GM21717 (cell line): Measurements from ENCODE around the gene SCTR.
A peak's percentile ranks its signal among the peaks of the same experiment; 100 is the strongest.

ENCODE experiments used
- ATAC-seq: cut with Tn5 transposase; IDR thresholded peaks from one replicate; pipeline ENCODE4 v1.9.1; 2021; ENCODE audit warnings: mild to moderate bottlenecking, moderate library complexity; ENCODE audit not compliant: unreplicated experiment

SCTR gene

DNA sequence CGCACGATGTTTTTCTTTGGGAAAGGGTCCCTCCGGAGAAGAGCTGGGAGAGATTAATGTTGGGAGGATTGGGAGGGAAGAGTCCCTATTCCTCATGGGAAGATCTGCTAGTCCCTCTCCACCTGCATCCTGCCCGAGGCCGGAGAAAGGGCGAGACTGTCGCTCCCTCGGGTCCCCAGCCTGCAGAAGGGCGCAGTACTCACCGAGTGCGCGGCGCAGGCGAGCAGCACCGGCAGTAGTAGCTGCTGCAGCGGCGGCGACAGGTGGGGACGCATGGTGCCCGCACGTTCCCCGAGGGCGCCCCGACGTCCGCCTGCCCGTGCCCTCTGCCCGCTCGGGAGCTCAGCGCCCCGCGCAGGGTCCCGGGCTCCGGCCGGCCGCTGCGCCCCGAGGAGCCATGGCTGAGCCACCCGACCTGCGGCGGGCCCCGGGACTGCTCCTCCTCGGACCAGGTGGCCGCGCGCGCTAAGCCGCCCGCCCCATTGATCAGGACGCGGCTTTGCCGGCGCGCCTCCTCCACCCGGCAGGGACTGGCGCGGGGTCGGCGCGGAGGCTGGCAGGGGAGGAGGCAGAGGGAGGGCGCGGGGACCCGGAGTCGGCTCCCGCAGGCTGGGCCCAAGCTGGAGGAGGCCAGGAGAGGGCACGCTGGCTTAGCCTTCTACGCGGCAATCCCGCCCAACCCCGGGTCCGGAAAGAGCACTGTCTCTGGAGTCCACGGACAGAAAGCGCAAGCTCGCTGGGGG, at the start of gene SCTR:
Gene SCTR (minus strand): TSS at position 532 of the 743 bp plus-strand sequence. CDS start 257 bp downstream, at position 275.
- no peak for ATAC-seq

DNA sequence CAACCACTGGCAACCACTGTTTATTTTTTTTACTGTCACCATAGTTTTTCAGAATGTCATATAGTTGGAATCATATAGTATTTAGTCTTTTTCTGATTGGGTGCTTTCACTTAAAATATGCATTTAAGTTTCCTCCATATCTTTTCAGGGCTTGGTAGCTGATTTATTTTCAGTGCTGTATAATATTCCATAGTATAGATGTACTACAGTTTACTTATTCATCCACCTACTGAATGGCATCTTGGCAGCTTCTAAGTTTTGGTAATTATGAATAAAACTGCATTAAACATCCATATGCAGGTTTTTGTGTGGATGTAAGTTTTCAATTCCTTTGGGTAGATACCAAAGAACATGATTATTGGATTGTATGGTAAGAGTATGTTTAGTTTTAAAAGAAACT, 43.0 kb upstream of the SCTR start:
- ATAC-seq, result no peak

DNA sequence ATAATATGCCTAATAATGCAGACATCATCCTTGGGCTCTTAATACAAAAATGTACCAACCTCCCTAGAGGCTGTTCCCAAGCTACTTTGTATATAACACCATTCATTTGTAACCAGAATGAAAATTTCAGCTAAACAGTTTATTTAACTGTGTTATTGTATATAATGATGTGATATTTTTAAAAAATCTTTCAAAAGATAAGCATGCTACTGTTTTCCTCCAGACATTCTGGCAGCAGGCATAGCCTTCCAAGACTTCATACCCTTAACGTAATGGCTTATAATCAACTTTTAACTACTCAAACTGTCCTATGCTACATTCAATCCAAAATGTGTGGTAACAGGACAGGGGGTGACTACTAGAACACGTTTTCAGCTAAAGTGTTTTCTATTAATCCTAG, 41.2 kb upstream of the SCTR start:
- ATAC-seq, result no peak

DNA sequence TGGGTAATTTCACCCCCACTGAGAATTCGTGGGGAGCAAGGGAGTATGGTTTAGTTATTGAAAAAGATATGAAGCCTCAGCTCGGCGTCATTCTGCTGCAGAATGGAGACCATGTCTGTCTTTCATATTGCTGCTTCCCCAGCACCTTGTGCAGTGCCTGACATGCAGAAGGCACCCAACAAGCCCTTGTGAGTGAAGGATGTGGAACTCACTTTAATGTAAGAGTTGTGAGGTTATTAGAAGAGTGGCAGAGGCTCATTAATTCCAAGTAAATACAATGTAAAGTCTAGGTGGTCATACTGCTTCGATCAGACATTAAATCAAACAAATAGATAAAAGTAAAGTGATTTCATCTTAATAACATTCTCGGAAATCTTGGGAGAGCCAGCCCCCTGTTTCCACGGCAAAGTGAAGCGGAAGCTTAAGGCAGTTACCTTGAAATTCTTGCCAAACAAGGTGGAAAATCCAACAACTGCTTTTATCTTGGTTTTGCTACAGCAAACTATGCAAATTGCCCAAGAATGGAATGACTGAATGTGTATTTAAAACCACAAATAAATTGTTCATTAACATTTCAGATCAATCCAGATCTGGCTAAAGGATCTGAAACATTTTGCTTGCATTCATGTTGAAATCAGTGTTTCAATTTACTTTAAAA, 29.5 kb upstream of the SCTR start:
- ATAC-seq, result no peak

DNA sequence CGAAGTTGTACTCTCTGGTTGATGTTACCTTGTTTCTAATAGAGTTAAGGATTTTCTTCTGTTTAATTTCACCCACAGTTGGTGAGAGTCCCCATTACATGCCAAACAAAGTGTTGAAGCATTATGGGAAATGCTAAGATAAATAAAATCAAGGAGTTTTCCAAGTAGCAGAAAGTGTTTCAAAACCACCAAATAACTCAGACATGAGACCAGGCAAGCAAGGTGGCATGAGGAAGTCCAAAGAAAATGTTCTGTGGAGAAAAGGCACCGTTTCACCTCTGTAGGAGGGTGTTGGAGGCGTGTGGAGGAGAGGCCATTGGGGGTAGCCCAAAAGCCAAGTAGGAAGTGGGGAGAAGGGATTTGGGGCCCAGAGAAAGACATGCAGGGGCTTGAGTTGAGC, 28.6 kb upstream of the SCTR start:
- ATAC-seq, result no peak

DNA sequence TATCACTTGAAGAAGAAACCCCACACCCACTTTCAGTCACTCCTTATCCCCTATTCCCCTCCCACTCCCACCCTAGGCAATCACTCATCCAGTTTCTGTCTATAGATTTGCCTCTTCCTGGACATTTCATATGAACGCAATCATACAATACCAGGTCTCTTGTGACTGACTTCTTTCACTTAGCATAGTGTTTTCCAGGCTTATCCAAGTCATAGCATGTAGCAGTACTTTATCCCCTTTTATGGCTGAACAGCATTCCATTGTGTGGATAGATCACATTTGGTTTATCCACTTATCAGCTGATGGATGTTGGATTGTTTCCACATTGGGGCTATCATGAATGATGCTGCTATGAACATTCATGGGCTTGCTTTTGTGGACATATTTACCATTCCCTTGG, 26.6 kb upstream of the SCTR start:
- ATAC-seq, result no peak

DNA sequence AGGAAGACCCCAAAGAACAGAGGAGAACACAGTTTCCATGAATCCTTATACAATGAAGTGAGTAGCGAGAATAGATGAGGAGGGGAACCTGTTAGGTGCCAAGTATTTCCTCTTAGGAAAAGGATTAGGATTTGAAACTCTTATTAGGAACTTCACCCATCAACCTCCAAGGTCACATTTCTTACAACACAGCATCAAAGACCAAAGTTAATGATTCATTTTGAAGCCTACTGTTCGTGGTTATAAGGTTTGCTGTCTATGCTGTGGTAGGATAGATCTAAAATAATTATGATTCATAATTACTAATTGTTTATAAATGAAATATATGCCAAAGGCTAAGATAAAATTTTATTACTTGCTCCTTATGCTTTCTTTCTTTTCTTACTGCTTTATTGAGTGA, 26.1 kb upstream of the SCTR start:
- ATAC-seq, result no peak

DNA sequence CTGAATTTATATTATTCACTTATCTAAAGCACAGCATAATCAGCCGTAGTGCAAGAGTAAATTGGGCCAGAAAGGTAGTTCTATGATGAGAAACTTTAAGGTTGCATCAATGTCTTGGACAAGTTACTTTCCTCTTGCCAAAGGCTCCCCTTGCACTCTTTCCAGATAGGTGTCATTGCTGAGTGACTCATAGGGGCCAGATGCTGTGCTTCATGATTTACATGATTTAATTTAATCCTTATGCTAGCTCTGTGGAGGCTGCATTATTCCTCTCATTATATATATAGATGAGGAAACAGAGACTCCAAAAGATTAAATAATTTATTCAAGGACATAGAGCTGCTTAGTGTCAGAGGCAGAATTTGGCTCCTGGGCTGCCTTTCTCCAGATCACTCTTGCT, 25.0 kb upstream of the SCTR start:
- ATAC-seq, result no peak

DNA sequence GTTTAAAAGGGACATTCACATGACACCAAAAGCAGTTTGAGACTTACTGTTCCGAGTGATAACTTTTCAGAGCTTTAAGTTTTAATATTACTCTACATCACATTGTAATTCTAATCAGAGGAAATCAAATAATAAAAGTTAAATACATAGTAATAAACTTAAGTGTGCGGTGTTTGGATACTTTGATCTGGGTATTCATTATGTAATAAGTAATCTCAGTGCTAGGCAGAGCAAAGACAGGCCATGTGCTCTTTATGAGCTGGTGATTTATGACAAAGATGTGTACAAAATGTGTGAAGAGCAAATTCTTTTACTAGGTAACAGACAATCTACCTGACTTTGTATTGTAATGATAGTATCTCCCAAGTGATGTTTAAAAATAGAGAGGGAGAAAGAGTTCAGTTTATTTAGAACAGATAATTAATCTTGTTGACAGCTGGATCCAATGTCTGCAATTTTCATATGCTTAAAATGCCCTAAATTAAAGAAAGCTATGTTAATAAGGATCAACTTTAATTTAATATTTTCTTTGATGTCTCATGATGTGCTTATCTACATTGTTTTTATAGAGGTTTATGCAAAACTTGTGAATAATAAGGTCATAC, 24.3 kb upstream of the SCTR start:
- ATAC-seq, result no peak

DNA sequence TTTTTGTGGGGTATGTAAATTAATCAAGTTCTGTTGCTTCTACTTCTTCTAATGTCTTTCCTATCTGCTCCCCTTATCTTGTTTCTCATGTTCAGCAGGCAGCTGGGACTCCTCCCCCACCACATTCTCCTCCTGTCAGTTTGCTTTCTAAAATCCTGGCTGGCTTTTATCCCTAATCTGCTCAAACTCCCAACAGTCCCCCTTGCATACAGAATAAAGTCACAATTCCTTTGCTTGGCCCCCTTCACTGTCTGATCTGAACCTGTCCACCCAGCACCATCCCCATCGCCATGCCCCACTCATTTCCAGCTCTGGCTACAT, 22.1 kb upstream of the SCTR start:
- no peak for ATAC-seq

DNA sequence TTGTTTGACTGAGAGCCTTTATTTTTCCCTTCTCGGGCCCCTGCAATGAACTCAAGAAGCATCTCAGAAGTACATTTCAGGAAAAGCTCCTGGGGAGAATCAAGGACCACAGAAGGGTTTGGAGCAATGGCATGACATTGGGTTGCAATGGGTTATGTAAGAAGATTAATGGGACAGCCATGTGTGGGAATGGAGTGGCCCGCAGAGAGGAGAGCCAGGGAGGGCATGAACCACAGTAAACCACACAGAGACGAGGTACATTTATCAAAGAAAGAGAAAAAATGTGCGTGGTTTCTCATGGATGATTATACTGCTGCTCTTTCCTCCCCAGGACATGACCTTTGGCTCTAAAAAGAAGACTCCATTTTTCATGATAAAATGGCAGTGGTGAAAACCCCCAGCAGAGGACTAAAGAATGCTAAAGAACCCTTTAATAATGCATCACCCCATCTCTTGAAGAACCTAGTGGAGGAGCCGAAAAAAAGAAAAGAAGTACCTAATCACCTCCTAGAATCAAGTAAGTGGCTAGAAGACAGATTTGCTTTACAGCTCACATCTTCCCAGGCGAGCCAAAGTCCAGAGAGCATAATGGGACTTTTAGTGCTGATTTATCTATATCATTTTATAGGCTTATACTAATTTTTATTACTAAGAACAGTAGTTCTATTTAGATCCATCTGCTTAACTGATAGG, 21.6 kb upstream of the SCTR start:
- no peak for ATAC-seq

DNA sequence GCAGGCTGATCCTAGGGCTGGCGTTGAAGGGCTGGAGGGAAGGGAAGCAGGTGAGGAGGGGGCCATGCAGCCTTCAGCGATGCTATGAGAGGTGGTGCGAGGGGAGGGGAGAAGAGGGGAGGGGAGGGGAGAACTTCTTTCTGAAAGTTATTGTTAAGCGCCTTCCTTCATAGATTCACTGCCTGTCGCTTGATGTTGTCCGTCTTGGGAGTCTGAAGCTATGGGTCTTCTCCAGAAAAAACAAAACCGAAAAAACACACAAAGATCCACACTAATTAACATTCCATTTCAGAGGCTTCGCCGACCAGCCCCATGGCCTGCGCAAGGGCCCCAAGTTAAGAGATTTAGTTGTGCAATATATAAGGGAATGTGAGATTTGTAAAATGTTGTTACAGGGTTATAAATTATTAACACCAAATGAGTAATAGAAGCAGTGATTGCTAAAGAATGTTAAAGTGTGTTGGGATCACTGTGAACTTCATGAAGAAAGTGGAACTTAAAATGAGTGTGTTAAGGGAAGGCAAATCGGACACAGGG, 20.7 kb upstream of the SCTR start:
- ATAC-seq, result no peak

DNA sequence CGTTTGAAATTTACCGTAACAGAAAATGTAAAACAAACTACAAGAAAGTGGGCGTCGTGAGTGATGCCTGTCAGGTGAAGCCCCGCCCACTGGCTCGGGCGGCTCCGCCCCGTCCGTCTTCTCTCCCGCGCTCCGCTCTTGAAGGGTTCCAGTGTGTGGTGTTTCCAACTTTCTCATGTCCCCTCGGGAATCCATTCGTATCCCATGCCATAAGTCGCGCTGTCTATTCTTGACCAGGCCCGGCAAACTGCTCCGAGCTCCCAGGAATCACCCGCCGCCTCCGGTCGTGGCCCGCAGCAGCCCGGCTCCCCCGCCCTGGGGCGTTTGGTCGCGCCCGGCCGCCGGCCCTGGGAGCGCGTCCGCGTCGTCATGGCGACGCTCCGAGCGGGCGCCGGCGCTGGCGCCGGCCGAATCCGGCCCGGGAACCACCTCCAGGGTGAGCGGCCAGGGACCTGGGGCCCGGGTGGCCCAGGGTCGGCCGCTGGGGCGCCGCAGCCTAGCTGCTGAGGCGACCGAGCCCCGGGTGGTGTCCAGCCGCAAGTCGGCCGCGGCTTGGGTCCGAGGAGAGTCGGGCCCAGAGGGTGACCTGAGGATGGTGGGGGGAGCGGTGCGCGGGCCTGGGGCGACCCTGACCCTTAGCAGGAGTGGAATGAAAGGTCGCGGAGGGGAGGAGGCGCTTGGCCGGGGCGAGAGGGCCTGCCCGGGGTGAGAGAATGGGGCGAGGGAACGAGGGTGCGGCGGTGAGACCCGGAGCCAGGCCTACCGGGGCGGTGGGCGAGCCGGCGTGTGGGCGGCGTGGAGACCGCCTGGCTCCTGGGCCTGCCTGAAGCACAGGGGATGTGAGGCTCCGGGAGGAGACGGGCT, 20.0 kb upstream of the SCTR start, which contains the start of gene CFAP221:
Gene CFAP221 (plus strand): TSS at position 375 of the 864 bp plus-strand sequence. CDS start 1,683 bp downstream, outside the sequence.
- ATAC-seq, result peak; percentile 56

DNA sequence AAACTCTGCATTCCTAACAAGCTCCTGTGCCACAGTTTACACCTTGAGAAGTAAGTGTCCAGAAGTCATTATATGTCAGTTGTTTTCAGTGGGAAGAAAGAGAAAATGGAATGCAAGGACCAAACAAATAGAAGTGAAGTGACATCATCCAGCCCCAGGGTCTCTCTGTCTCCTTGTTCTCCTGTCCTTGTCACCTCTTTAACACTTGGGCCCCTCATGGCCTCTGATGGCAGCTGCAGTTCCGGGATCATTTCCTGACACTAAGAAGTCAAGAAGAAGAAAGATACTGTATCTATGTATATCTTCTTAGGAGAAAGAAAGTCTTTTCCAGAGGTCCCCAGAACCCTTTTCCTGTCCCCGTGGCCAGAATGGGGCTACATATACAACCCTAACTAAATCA, 17.2 kb upstream of the SCTR start:
- ATAC-seq, result no peak

DNA sequence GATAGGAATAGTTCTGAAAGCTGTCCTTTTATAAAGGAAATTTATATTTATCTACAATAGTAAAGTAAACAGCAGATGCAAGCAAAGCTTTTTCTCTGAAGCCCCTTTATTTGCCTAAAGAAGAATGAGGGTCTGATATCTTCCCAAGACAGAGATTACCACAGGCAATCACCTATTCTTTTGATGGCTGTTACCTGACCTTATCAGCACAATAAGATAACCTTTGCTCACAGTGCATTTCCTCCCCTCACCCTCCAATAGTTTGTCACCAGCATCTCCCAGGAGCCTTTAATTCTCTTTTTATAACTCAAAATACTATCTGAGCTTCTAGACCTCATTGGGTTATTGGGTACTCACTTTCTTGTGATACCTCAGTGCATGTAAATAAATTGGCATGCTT, 13.5 kb upstream of the SCTR start:
- ATAC-seq, result no peak

DNA sequence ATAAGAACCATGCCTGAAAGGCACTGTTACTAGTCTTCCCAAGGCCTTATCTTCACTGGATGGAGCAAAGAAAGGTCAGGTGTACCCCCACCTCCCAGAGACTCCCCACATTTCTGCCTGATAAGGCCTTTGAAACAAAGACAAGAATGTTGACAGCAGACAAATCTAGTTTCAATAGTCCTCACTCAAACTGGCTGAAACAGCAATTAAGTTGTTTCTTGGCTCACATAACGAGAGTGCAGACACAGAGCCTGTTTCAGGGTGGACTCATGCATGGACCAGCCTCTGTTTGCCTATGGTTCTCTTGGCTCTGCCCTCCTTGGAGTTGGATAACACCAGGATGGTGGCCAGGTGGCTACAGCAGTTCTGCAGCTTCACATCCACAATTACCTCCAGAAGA, 12.4 kb upstream of the SCTR start:
- no peak for ATAC-seq

DNA sequence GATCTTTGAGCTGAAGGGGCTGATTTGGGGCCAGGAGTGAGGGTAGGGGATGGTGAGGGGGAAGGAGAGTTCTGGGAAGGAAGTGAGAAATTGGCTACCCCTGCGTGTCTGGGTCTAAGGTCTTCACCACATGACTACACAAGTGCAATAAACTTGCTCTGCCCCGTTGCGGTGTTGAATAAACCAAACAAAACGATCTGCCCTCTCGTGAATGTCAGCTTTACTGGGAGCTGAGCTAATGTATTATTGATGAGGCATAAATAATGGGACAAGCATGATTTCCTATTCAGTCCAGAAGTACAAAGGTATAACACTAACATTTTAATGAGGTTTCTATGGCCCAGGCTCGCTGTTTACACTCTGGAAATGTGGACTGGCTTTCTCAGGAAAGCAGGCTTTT, 11.9 kb upstream of the SCTR start:
- no peak for ATAC-seq

DNA sequence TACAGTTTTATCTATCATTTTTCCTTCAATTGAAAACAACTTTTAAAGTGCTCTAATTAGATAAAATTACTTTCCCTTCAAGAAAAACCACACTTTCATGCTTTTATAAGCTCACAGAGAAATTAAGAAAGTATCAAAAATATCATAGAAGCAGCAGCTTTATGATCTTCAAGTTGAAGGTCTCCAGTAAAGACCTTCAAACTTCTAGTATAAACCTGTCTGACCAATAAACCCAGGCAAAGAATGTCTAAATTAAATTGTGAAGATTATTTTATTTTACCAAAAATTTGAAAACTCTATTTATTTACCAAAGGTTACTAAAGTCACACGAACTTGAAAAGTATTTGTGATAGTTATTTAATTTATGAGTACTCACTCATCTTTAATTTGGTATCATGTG, 9.3 kb upstream of the SCTR start:
- no peak for ATAC-seq

DNA sequence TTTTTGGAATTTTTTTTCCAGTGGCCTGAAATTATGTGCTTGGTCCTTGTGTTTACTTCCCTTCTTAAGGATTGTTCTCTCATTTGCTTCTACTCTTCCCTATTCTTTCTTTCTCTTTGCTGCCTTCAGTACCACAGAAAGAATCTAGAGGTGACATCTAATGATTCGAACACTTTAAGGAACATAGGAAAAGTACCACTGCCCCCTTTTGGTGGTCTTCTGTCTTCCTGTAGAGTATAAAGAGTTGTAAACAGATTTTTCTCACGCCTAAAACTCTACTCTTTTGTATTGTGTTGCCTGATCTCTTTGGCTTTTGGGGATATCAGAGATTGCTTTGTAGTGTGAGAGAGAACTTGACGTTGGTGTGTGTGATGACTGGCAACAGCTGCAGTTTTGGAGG, 7.0 kb upstream of the SCTR start:
- ATAC-seq, result no peak

DNA sequence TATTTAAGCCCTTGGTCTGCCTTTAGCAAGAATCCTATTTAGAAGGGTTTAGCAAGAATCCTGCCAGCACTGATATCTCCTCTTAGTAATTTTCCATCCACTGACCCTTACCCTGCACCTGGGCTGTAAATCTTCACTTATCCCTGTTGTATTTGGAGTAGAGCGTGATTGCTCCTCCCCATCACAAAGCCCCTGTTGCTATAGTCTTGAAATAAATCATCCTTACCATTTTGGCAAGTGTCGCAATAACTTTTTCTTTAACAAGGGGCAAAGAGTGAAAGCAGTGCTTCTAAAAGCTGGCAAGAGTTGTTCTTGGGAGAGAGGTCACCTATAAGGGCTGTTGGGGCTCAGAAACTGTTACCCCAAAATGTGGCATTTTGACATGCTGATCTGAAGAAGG, 3.7 kb upstream of the SCTR start:
- ATAC-seq, result no peak

DNA sequence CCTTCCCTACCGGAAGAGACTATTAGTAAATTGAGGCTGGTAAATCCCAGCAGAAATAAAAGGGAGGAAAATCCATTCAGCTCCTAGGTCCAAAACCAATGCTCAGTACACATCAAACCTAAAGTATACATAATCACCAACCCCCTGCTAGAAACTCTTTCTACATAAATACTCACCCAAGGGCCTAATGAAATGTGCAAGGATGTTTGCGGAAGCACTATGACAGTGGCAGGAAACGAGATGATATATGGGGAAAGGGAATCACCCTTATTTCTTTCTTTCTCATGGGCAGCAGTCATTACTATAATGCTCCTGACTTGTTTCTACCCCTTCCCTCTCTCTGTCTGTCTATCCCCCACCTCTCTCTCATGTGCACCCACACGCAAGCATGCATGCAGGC, 1.3 kb upstream of the SCTR start:
- no peak for ATAC-seq
